ENCODE measurements around the gene CEP131.

CEP131 gene

GRCh38 chr17:81221371-81221841 lies 1.4 kb downstream of the CEP131 start:
- no peak for DNase-seq

- DNase-seq, result no peak
Measured at GRCh38 chr17:81219476-81220180, 3.1 kb downstream of the CEP131 start.

GRCh38 chr17:81218991-81219390 lies 3.8 kb downstream of the CEP131 start:
- no peak for DNase-seq

GRCh38 chr17:81218459-81218858 lies 4.3 kb downstream of the CEP131 start:
- DNase-seq, result no peak

GRCh38 chr17:81217491-81217890 lies 5.3 kb downstream of the CEP131 start:
- DNase-seq, result no peak

- DNase-seq, result no peak
Measured at GRCh38 chr17:81213978-81214377, 8.8 kb downstream of the CEP131 start.

- no peak for DNase-seq
Measured at GRCh38 chr17:81212365-81212764, 10.4 kb downstream of the CEP131 start.

GRCh38 chr17:81210868-81211267 lies 11.9 kb downstream of the CEP131 start:
- no peak for DNase-seq

- DNase-seq, result no peak
Measured at GRCh38 chr17:81210466-81210865, 12.3 kb downstream of the CEP131 start.

- DNase-seq, result no peak
Measured at GRCh38 chr17:81209141-81209540, 13.6 kb downstream of the CEP131 start.

GRCh38 chr17:81208651-81209050 lies 14.1 kb downstream of the CEP131 start:
- no peak for DNase-seq

GRCh38 chr17:81207610-81208581 lies 14.9 kb downstream of the CEP131 start:
- no peak for DNase-seq

- no peak for DNase-seq
Measured at GRCh38 chr17:81206657-81207056, 16.1 kb downstream of the CEP131 start.

GRCh38 chr17:81206166-81206565 lies 16.6 kb downstream of the CEP131 start:
- DNase-seq, result no peak

GRCh38 chr17:81204578-81204977 lies 18.2 kb downstream of the CEP131 start:
- no peak for DNase-seq

- DNase-seq, result no peak
Measured at GRCh38 chr17:81203136-81203535, 19.6 kb downstream of the CEP131 start.

GRCh38 chr17:81202318-81202717 lies 20.4 kb downstream of the CEP131 start:
- DNase-seq, result no peak

GRCh38 chr17:81200695-81201580 lies 21.8 kb downstream of the CEP131 start:
- peak; percentile 86 for DNase-seq

- no peak for DNase-seq
Measured at GRCh38 chr17:81200201-81200600, 22.6 kb downstream of the CEP131 start.

GRCh38 chr17:81199482-81199830 lies 23.3 kb downstream of the CEP131 start:
- DNase-seq, result no peak

- no peak for DNase-seq
Measured at GRCh38 chr17:81198826-81199481, 23.8 kb downstream of the CEP131 start.

GRCh38 chr17:81197831-81198490 lies 24.8 kb downstream of the CEP131 start:
- no peak for DNase-seq

Measured in inflammatory macrophage treated with lipopolysaccharide for 4 hours (primary cell).